K562 (cell line): Measurements from ENCODE around the gene MYO5C. TPM values are rescaled to one million over a fixed set of nuclear protein-coding genes. Genes with fewer than 3 reads are reported as not detected.
A peak's percentile ranks its signal among the peaks of the same experiment; 100 is the strongest.

Source experiments
- BACH1 ChIP-seq: fragments of 200-800 bp; sonication (Bioruptor generic); IDR thresholded peaks from 2 replicates; pipeline ENCODE4 v1.6.1; 2016; ENCODE audit warnings: missing genetic modification characterization, missing compliant biosample characterization
- CTBP1 ChIP-seq: fragments of 450-650 bp; IDR thresholded peaks from 2 replicates; pipeline ENCODE4 v1.6.1; 2016; ENCODE audit warnings: borderline replicate concordance
- CTCF ChIP-seq, 3 experiments: IDR thresholded peaks in 2 of 3; conservative IDR thresholded peaks in 1 of 3; 2 replicates each; pipeline ENCODE4 v1.5.1; 2011 to 2012; ENCODE audit warnings: low read length in 3 of 3, mild to moderate bottlenecking in 3 of 3, control low read depth in 2 of 3, improper control_type of control experiment in 1 of 3, inconsistent platforms in 1 of 3, low read depth in 1 of 3, mixed read lengths in 1 of 3, moderate library complexity in 1 of 3; ENCODE audit not compliant: insufficient read depth in 2 of 3
- E4F1 ChIP-seq: fragments of 250-450 bp; sonication (Bioruptor Pico); IDR thresholded peaks from 2 replicates; pipeline ENCODE4 v1.5.0; 2021; ENCODE audit warnings: mild to moderate bottlenecking, borderline replicate concordance
- JUND ChIP-seq, 2 experiments: IDR thresholded peaks; 2 replicates in 1 of 2; 3 replicates in 1 of 2; pipeline ENCODE4 v1.6.1; 2011; ENCODE audit warnings: borderline replicate concordance in 2 of 2, low read depth in 2 of 2, low read length in 2 of 2, improper control_type of control experiment in 1 of 2, missing biosample characterization in 1 of 2, missing genetic modification characterization in 1 of 2, missing genetic modification reagents in 1 of 2
- NRF1 ChIP-seq, 2 experiments: fragments of 450-650 bp; IDR thresholded peaks in 1 of 2; conservative IDR thresholded peaks in 1 of 2; 2 replicates each; pipeline ENCODE4 v1.6.1; 2014; ENCODE audit warnings: mild to moderate bottlenecking in 2 of 2
- PBX2 ChIP-seq, 2 experiments: IDR thresholded peaks in 1 of 2; conservative IDR thresholded peaks in 1 of 2; 2 replicates each; pipeline ENCODE4 v1.6.1; 2016; ENCODE audit warnings: low read depth in 2 of 2, mild to moderate bottlenecking in 1 of 2, missing compliant biosample characterization in 1 of 2, missing genetic modification characterization in 1 of 2, moderate library complexity in 1 of 2
- RAD21 ChIP-seq, 2 experiments: fragments of 250-450 bp in 1 of 2; fragments of 450-650 bp in 1 of 2; sonication (Bioruptor Pico) in 1 of 2; formaldehyde crosslinking in 1 of 2; IDR thresholded peaks in 1 of 2; conservative IDR thresholded peaks in 1 of 2; 2 replicates each; pipeline versions ENCODE4 v1.4.0 to v1.8.0; 2020 to 2022; ENCODE audit warnings: mild to moderate bottlenecking in 2 of 2, moderate library complexity in 1 of 2
- RCOR1 ChIP-seq, 2 experiments: IDR thresholded peaks; 2 replicates each; pipeline ENCODE4 v1.6.1; 2012; ENCODE audit warnings: low read depth in 2 of 2, low read length in 2 of 2, borderline replicate concordance in 1 of 2, improper control_type of control experiment in 1 of 2
- RHOXF2B ChIP-seq: fragments of 250-450 bp; sonication (Bioruptor Pico); conservative IDR thresholded peaks from 2 replicates; pipeline ENCODE4 v1.5.1; 2021
- SAFB ChIP-seq: fragments of 200-400 bp; formaldehyde crosslinking; IDR thresholded peaks from 2 replicates; pipeline ENCODE4 v1.6.1; 2017; ENCODE audit warnings: low read depth, low read length, borderline replicate concordance
- SMC3 ChIP-seq: conservative IDR thresholded peaks from 2 replicates; pipeline ENCODE4 v1.6.1; 2011; ENCODE audit warnings: low read depth, low read length, improper control_type of control experiment; ENCODE audit not compliant: insufficient read depth
- STAG1 ChIP-seq: sonication (generic); formaldehyde crosslinking; IDR thresholded peaks from 2 replicates; pipeline ENCODE4 v1.5.0; 2020; ENCODE audit warnings: missing genetic modification reagents, borderline replicate concordance
- ZNF324 ChIP-seq: fragments of 250-450 bp; sonication (Bioruptor Pico); IDR thresholded peaks from 2 replicates; pipeline ENCODE4 v1.4.0; 2020; ENCODE audit warnings: mild to moderate bottlenecking
- polyA plus RNA-seq, 8 experiments: library from polyadenylated mRNA; depleted of rRNA in 4 of 8; stranded (reverse) in 5 of 8; unstranded in 3 of 8; fragments of >200 nt; fragmentation: Nextera tagmentation in 2 of 8; fragmentation: Illumina TruSeq in 1 of 8; extraction: Ambion mirVana in 2 of 8; extraction: Trizol in 1 of 8; gene quantifications; 2 replicates each; pipeline versions ENCODE4 v1.2.1 to v1.2.3, GENCODE V29; 2011 to 2014; ENCODE audit warnings: inconsistent platforms in 1 of 8, missing spikeins in 1 of 8
- total RNA-seq, 7 experiments: library from RNA; depleted of rRNA in 6 of 7; stranded (reverse); fragments of >200 nt in 6 of 7; fragmentation: Illumina TruSeq in 2 of 7; extraction: Trizol in 2 of 7; gene quantifications; 2 replicates each; pipeline versions ENCODE4 v1.2.1 to v1.2.3, GENCODE V29; 2011 to 2021; ENCODE audit warnings: low replicate concordance in 1 of 7
- TF ChIP-seq, protein P1 (sequence below): fragments of 450-650 bp; IDR thresholded peaks from 2 replicates; pipeline ENCODE4 v1.6.1; 2016
- TF ChIP-seq, protein P2 (sequence below): fragments of 250-450 bp; sonication (Bioruptor Pico); IDR thresholded peaks from 2 replicates; pipeline ENCODE4 v1.8.0; 2022; ENCODE audit warnings: moderate library complexity, mild to moderate bottlenecking, inconsistent platforms

MYO5C gene
- total and polyA plus RNA-seq, 9 of the 15 experiments (the other 6 are each of a cell fraction or from before 2014, with no cell fraction given), result 0.01 to 0.24 TPM; not detected in 7

DNA sequence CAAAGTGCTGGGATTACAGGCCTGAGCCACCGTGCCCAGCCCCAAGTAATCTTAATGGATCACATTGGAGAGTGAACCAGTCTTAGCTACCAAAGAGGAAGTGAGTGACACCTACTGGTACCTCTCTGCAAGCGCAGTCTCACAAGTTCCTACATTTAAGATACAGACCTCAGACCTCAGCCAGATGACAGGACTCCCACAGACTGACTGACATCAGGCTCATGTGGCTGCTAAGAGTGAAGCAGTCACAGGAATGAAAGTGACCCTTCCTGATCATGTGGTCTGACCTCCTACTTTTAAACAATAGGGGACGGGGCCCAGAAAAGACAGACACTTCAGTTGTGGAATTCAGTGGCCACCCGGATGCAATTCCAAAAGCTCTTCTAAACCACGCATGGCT lies 68.1 kb downstream of the MYO5C start (continued):
- TF ChIP-seq JUND (IDR thresholded peaks at IDR 0.05; ENCODE audit: borderline replicate concordance, low read depth, low read length) (peak; percentile 29; the same call in 1 of the 2 replicates), JUND (tag; IDR thresholded peaks at IDR 0.05; ENCODE audit: borderline replicate concordance, low read depth, low read length) (no peak), CTBP1 (peak; percentile 19; the same call in 1 of the 2 replicates), STAG1 (CRISPR knock-in tag) (peak; percentile 30; the same call in 1 of the 2 replicates), BACH1 (tag) (no peak), RHOXF2B (CRISPR knock-in tag) (no peak), SMC3 (0 out of 2 replicates have a peak, but pooled peaks have one; percentile 15), ZNF324 (CRISPR knock-in tag) (no peak), PBX2 (CRISPR knock-in tag; IDR thresholded peaks at IDR 0.05; ENCODE audit: low read depth) (no peak), PBX2 (tag; conservative IDR thresholded peaks at IDR 0.05; ENCODE audit: low read depth) (0 out of 2 replicates have a peak, but pooled peaks have one; percentile 11), CTCF (IDR thresholded peaks at IDR 0.05 in 2 of 3, conservative IDR thresholded peaks at IDR 0.05 in 1 of 3; ENCODE audit: insufficient read depth in 2 of 3, low read depth in 1 of 3, low read length in 3 of 3) (peak; percentile 66 to 82 (median 79)), RAD21 (CRISPR knock-in tag; conservative IDR thresholded peaks at IDR 0.05 in 1 of 2, IDR thresholded peaks at IDR 0.05 in 1 of 2) (peak; percentile 49 to 71), E4F1 (CRISPR knock-in tag) (no peak), SAFB (no peak), RCOR1 (IDR thresholded peaks at IDR 0.05; ENCODE audit: borderline replicate concordance in 1 of 2, low read depth in 2 of 2, low read length in 2 of 2) (no peak), NRF1 (conservative IDR thresholded peaks at IDR 0.05 in 1 of 2, IDR thresholded peaks at IDR 0.05 in 1 of 2) (peak in 1 of 2 experiments; percentile 42; a peak in 2 of 4 replicates)
- TF ChIP-seq, protein P1, sequence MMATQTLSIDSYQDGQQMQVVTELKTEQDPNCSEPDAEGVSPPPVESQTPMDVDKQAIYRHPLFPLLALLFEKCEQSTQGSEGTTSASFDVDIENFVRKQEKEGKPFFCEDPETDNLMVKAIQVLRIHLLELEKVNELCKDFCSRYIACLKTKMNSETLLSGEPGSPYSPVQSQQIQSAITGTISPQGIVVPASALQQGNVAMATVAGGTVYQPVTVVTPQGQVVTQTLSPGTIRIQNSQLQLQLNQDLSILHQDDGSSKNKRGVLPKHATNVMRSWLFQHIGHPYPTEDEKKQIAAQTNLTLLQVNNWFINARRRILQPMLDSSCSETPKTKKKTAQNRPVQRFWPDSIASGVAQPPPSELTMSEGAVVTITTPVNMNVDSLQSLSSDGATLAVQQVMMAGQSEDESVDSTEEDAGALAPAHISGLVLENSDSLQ, result peak; percentile 83
- TF ChIP-seq, protein P2, sequence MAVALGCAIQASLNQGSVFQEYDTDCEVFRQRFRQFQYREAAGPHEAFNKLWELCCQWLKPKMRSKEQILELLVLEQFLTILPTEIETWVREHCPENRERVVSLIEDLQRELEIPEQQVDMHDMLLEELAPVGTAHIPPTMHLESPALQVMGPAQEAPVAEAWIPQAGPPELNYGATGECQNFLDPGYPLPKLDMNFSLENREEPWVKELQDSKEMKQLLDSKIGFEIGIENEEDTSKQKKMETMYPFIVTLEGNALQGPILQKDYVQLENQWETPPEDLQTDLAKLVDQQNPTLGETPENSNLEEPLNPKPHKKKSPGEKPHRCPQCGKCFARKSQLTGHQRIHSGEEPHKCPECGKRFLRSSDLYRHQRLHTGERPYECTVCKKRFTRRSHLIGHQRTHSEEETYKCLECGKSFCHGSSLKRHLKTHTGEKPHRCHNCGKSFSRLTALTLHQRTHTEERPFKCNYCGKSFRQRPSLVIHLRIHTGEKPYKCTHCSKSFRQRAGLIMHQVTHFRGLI (CRISPR knock-in tag), result no peak
